Sigmoid colon (tissue), 7 donors: ENCODE measurements around the gene PHETA1. TPM values are rescaled to one million over a fixed set of nuclear protein-coding genes. Genes with fewer than 3 reads are reported as not detected.
A peak's percentile ranks its signal among the peaks of the same experiment; 100 is the strongest.

ENCODE experiments used
- DNase-seq: peaks from one replicate; pipeline ENCODE4 v3.0.0-alpha.2; 2019
- H3K27ac ChIP-seq, 4 donors: fragments of 200-600 bp; sonication (generic); one replicate each; pipeline ENCODE4 v1.5.1; 2016 to 2019; ENCODE audit warnings: mild to moderate bottlenecking in 1 of 4
- H3K27me3 ChIP-seq, 3 donors: fragments of 200-600 bp; sonication (generic); one replicate each; pipeline ENCODE4 v1.5.1; 2019; ENCODE audit warnings: mild to moderate bottlenecking in 1 of 3
- H3K36me3 ChIP-seq, 4 donors: fragments of 200-600 bp; sonication (generic); one replicate each; pipeline ENCODE4 v1.5.1; 2016 to 2019
- H3K4me1 ChIP-seq, 4 donors: fragments of 200-600 bp; sonication (generic); one replicate each; pipeline ENCODE4 v1.5.1; 2017 to 2019
- H3K4me3 ChIP-seq, 4 donors: fragments of 200-600 bp; sonication (generic); one replicate each; pipeline ENCODE4 v1.5.1; 2017 to 2019; ENCODE audit warnings: mild to moderate bottlenecking in 2 of 4, moderate library complexity in 1 of 4
- H3K9me3 ChIP-seq, 4 donors: fragments of 200-600 bp in 3 of 4; sonication (generic) in 3 of 4; one replicate each; pipeline versions ENCODE4 v1.5.1 to v1.6.1; 2013 to 2019
- EP300 ChIP-seq, 4 donors: sonication (generic); formaldehyde crosslinking; IDR thresholded peaks; one replicate each; pipeline ENCODE4 v1.6.1; 2017; ENCODE audit warnings: antibody characterized with exemption in 4 of 4
- POLR2A ChIP-seq, 2 donors: fragments of 450-650 bp; IDR thresholded peaks; one replicate each; pipeline ENCODE4 v1.6.1; 2016; ENCODE audit warnings: antibody characterized with exemption in 2 of 2, mild to moderate bottlenecking in 2 of 2, moderate library complexity in 2 of 2
- POLR2AphosphoS5 ChIP-seq, 4 donors: sonication (generic); formaldehyde crosslinking; IDR thresholded peaks; one replicate each; pipeline ENCODE4 v1.6.1; 2017; ENCODE audit warnings: antibody characterized with exemption in 4 of 4
- WGBS, 2 donors: extraction: QIAGEN DNeasy Blood & Tissue Kit; methylation state at CpG; one replicate each; pipeline ENCODE4 v1.1.7; 2013; 5-methylcytosine and 5-hydroxymethylcytosine counted together
- intact Hi-C: fragments of 100-400 bp; cut with DNase I; formaldehyde crosslinking; loops from one replicate; pipeline ENCODE4 v1.15.1; 2023
- polyA plus RNA-seq, 3 donors: library from polyadenylated mRNA; stranded (reverse); fragments of 200-250 nt; gene quantifications; one replicate each; pipeline ENCODE4 v1.2.3, GENCODE V29; 2013
- total RNA-seq, 4 donors: library from RNA; depleted of rRNA; stranded (reverse); fragments of >200 nt; gene quantifications; one replicate each; pipeline ENCODE4 v1.1.0, GENCODE V29; 2016
- TF ChIP-seq, protein P1 (sequence below), 4 experiments: fragments of 450-650 bp in 3 of 4; fragments of 200-600 bp in 1 of 4; IDR thresholded peaks; one replicate each; pipeline ENCODE4 v1.5.1; 2016 to 2019; ENCODE audit warnings: antibody characterized with exemption in 4 of 4, mild to moderate bottlenecking in 3 of 4, moderate library complexity in 2 of 4
- donor health status: healthy with polysubstance abuse.
- donor health status: Bipolar disorder and iron deficiency.
- donor health status: healthy.

The PHETA1 gene
- total and polyA plus RNA-seq, 7 donors: 3.6 to 21.6 (median 6.1) TPM

DNA sequence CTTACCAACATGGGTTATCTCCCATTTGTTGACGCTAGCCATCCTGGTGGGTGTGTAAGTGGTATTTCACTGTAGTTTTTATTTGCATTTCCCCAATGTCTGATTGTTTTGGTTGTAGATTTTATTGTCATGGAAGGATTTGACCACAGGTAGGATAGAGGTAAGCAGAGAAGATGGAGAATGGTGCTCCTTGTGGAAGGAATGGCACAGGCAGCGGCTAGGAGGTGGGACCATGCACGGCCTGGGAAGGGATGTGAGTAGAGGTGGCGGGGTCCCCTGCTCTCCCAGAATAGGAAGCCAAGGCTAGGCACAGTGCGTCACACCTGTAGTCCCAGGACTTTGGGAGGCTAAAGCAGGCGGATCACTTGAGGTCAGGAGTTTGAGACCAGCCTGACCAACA, 41.4 kb downstream of the PHETA1 start:
- TF ChIP-seq POLR2A (IDR thresholded peaks at IDR 0.05) (no peak), POLR2AphosphoS5 (IDR thresholded peaks at IDR 0.05) (no peak), EP300 (IDR thresholded peaks at IDR 0.05) (no peak)
- TF ChIP-seq, protein P1, sequence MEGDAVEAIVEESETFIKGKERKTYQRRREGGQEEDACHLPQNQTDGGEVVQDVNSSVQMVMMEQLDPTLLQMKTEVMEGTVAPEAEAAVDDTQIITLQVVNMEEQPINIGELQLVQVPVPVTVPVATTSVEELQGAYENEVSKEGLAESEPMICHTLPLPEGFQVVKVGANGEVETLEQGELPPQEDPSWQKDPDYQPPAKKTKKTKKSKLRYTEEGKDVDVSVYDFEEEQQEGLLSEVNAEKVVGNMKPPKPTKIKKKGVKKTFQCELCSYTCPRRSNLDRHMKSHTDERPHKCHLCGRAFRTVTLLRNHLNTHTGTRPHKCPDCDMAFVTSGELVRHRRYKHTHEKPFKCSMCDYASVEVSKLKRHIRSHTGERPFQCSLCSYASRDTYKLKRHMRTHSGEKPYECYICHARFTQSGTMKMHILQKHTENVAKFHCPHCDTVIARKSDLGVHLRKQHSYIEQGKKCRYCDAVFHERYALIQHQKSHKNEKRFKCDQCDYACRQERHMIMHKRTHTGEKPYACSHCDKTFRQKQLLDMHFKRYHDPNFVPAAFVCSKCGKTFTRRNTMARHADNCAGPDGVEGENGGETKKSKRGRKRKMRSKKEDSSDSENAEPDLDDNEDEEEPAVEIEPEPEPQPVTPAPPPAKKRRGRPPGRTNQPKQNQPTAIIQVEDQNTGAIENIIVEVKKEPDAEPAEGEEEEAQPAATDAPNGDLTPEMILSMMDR (IDR thresholded peaks at IDR 0.05): no peak
- no peak for DNase-seq
- Histone ChIP-seq H3K27me3 (peaks cover 0 to 13% (median 0%) of the 10 kb centered on the region in 3 donors), H3K27ac (no peak overlapping the region), H3K9me3 (no peaks in the 10 kb centered on the region), H3K4me3 (no peak overlapping the region), H3K4me1 (peaks cover 0 to under 1% (median 0%) of the 10 kb centered on the region in 4 donors), H3K36me3 (no peaks in the 10 kb centered on the region)
- intact Hi-C loops: no loop called here
- 65 to 86% methylated on average over 6 of the region's 6 CpGs for WGBS, 2 donors

DNA sequence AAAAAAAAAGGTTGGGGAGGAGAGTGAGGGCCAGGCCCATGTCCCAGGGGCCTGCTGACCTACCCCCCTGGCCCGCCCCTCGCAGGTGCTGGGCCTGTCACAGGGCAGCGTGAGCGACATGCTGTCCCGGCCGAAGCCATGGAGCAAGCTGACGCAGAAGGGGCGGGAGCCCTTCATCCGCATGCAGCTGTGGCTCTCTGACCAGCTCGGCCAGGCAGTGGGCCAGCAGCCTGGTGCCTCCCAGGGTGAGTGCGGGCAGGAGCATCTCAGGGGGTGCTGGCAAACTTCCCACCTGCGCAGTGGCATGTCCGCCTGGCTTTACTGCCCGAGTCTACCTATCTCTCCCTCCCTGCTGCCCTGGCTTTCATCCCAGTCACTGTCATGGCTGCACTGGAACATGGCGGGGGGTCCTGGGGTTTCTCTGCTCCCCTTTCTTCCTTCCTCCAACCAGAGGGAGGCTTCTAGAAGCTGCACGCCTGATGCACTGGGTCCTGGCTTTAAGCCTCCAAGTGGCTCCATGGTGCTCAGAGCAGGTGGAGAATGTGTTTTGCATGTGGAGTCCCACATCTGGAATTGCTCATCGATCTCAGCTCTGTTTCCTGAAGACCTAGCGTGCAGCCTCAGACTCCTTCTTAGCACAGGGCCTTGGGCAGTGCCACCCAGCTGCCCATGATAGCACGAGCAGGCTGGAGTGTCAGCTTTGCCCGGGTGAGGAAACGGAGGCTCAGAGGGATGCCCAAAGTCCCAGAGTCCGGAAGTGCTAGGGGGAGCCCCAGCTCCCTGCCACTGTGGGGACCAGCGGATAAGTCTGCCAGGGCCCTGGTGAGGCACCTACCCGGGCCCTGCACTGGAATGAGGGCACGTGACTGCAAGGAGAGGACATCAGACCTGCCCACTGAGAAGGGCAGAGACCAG, 46.3 kb downstream of the PHETA1 start:
- Histone ChIP-seq H3K9me3 (no peaks in the 10 kb centered on the region), H3K36me3 (no peaks in the 10 kb centered on the region), H3K4me1 (peaks cover 0 to 4% (median 0%) of the 10 kb centered on the region in 4 donors), H3K4me3 (no peak overlapping the region), H3K27ac (no peak overlapping the region), H3K27me3 (peaks cover 0 to 7% (median 0%) of the 10 kb centered on the region in 3 donors)
- no peak for TF ChIP-seq POLR2AphosphoS5 (IDR thresholded peaks at IDR 0.05)
- TF ChIP-seq POLR2A (IDR thresholded peaks at IDR 0.05): no peak
- DNase-seq: peak; percentile 67
- intact Hi-C loops: no loop called here
- WGBS, 2 donors: 80 to 88% methylated on average over 25 of the region's 25 CpGs

DNA sequence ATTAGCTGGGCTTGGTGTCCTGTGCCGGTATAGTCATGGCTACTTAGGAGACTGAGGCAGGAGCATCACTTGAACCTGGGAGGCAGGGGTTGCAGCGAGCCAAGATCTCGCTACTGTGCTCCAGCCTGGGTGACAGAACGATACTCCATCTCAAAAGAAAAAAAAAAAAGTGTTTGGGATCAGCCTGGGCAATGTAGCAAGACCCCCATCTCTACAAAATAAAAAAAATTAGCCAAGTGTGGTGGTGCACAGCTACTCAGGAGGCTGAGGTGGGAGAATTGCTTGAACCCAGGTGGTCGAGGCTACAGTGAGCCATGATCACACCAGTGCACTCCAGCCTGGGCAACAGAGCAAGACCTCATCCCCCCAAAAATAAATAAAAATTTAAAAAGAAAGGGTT, 47.6 kb downstream of the PHETA1 start:
- TF ChIP-seq POLR2A (IDR thresholded peaks at IDR 0.05): no peak
- no peak for TF ChIP-seq POLR2AphosphoS5 (IDR thresholded peaks at IDR 0.05)
- TF ChIP-seq, protein P1 (IDR thresholded peaks at IDR 0.05): no peak
- TF ChIP-seq EP300 (IDR thresholded peaks at IDR 0.05): no peak
- Histone ChIP-seq H3K9me3 (no peaks in the 10 kb centered on the region), H3K27me3 (peaks cover 0 to 7% (median 0%) of the 10 kb centered on the region in 3 donors), H3K36me3 (no peaks in the 10 kb centered on the region), H3K27ac (no peak overlapping the region), H3K4me1 (peaks cover 0 to 4% (median 0%) of the 10 kb centered on the region in 4 donors), H3K4me3 (no peak overlapping the region)
- 80 to 89% methylated on average over 5 of the region's 5 CpGs for WGBS, 2 donors
- no peak for DNase-seq
- intact Hi-C loops: no loop called here

DNA sequence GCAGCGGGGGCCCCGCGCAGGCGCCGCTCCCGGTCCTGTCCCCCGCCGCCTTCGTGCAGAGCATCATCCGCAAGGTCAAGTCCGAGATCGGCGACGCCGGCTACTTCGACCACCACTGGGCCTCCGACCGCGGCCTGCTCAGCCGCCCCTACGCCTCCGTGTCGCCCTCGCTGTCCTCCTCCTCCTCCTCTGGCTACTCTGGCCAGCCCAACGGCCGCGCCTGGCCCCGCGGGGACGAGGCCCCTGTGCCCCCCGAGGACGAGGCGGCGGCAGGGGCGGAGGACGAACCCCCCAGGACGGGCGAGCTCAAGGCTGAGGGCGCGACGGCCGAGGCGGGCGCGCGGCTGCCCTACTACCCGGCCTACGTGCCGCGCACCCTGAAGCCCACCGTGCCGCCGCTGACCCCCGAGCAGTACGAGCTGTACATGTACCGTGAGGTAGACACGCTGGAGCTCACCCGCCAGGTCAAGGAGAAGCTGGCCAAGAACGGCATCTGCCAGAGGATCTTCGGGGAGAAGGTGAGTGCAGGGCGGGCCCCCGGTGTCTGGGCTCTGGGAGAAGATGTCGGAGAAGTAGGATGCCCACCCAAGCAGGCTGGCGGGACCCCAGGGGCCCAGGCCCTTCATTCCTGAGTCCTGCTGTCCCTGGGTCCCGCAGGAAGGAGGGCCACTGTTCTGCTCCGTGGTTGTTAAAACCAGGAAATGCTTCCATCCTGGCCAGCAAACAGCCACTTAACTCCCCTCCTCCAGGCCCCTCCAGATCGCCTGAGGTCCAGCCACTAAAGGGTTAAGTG, 48.4 kb downstream of the PHETA1 start:
- H3K9me3 ChIP-seq: no peaks in the 10 kb centered on the region
- intact Hi-C loops: no loop called here
- 94% methylated on average over 67 of the region's 67 CpGs for WGBS, 2 donors

More for the DNA sequence above, 48.4 kb downstream of the PHETA1 start:
- Histone ChIP-seq H3K27me3 (peaks cover 0 to 7% (median 0%) of the 10 kb centered on the region in 3 donors), H3K4me1 (peaks cover 0 to 4% (median 0%) of the 10 kb centered on the region in 4 donors), H3K27ac (no peak overlapping the region), H3K36me3 (no peaks in the 10 kb centered on the region), H3K4me3 (no peak overlapping the region)
- TF ChIP-seq POLR2AphosphoS5 (IDR thresholded peaks at IDR 0.05) (no peak), POLR2A (IDR thresholded peaks at IDR 0.05) (no peak), EP300 (IDR thresholded peaks at IDR 0.05) (no peak)
- TF ChIP-seq, protein P1 (IDR thresholded peaks at IDR 0.05): no peak
- no peak for DNase-seq
